NCI-H2227 (cell line): ENCODE data around the gene EIF6.
A peak's percentile ranks its signal among the peaks of the same experiment; 100 is the strongest.

ENCODE experiments used
- DNase-seq: peaks from one replicate; lab custom pipeline; 2025; ENCODE audit not compliant: unreplicated experiment; lab: John Stamatoyannopoulos, UW

Gene EIF6

GRCh38 chr20:35281506-35282101 lies 3.0 kb downstream of the EIF6 start:
- no peak for DNase-seq

GRCh38 chr20:35280523-35280922 lies 4.0 kb downstream of the EIF6 start:
- DNase-seq: no peak

GRCh38 chr20:35279533-35280174 lies 4.9 kb downstream of the EIF6 start:
- DNase-seq: no peak

GRCh38 chr20:35279040-35279439 lies 5.5 kb downstream of the EIF6 start:
- no peak for DNase-seq

GRCh38 chr20:35277531-35278395 lies 6.8 kb downstream of the EIF6 start, which contains the start of gene MMP24OS:
Gene MMP24OS (minus strand): TSS chr20:35278122. CDS start chr20:35277929, 193 bp downstream.
- peak; percentile 97 for DNase-seq

GRCh38 chr20:35277127-35277526 lies 7.4 kb downstream of the EIF6 start:
- DNase-seq: no peak

- DNase-seq: peak; percentile 17
These were observed 8.2 kb downstream of the EIF6 start for GRCh38 chr20:35276408-35276807.

GRCh38 chr20:35275741-35276251 lies 8.8 kb downstream of the EIF6 start:
- no peak for DNase-seq

GRCh38 chr20:35274172-35275092 lies 10.1 kb downstream of the EIF6 start:
- no peak for DNase-seq

GRCh38 chr20:35273449-35274171 lies 11.0 kb downstream of the EIF6 start:
- no peak for DNase-seq

GRCh38 chr20:35271904-35272303 lies 12.7 kb downstream of the EIF6 start:
- no peak for DNase-seq

- no peak for DNase-seq
These were observed 13.3 kb downstream of the EIF6 start for GRCh38 chr20:35271073-35271882.

GRCh38 chr20:35270021-35270902 lies 14.3 kb downstream of the EIF6 start:
- DNase-seq: no peak

GRCh38 chr20:35269055-35269781 lies 15.4 kb downstream of the EIF6 start:
- DNase-seq: peak; percentile 78

- no peak for DNase-seq
These were observed 17.5 kb downstream of the EIF6 start for GRCh38 chr20:35267092-35267491.

GRCh38 chr20:35264755-35265154 lies 19.8 kb downstream of the EIF6 start:
- no peak for DNase-seq

GRCh38 chr20:35263532-35264341 lies 20.8 kb downstream of the EIF6 start:
- no peak for DNase-seq
